Prostate gland (tissue), 2 donors: ENCODE data around the gene IL33. TPM values are rescaled to one million over a fixed set of nuclear protein-coding genes. Genes with fewer than 3 reads are reported as not detected.

Experiments
- DNase-seq: peaks from one replicate; pipeline ENCODE4 v3.0.0-alpha.2; 2019; ENCODE audit warnings: low spot score
- H3K27ac ChIP-seq, 2 donors: fragments of 200-600 bp; sonication (generic); 2 replicates each; pipeline ENCODE4 v1.5.1; 2017 to 2019
- H3K27me3 ChIP-seq: fragments of 200-600 bp; sonication (generic); replicated peaks from 2 replicates; pipeline ENCODE4 v1.5.1; 2019; ENCODE audit not compliant: insufficient read depth
- H3K36me3 ChIP-seq, 2 donors: fragments of 200-600 bp; sonication (generic); 1 replicate in 1 of 2; 2 replicates in 1 of 2; pipeline versions ENCODE4 v1.5.1 to v1.8.1; 2017 to 2019
- H3K4me1 ChIP-seq: fragments of 200-600 bp; sonication (generic); replicated peaks from 2 replicates; pipeline ENCODE4 v1.5.1; 2019
- H3K4me3 ChIP-seq, 2 donors: fragments of 200-600 bp; sonication (generic); 2 replicates each; pipeline ENCODE4 v1.5.1; 2017 to 2019
- H3K9me3 ChIP-seq: fragments of 200-600 bp; sonication (generic); 2 replicates; pipeline ENCODE4 v1.5.1; 2017
- POLR2A ChIP-seq: fragments of 450-650 bp; IDR thresholded peaks from one replicate; pipeline ENCODE4 v1.6.1; 2016; ENCODE audit warnings: antibody characterized with exemption, mild to moderate bottlenecking
- POLR2AphosphoS5 ChIP-seq: sonication (generic); formaldehyde crosslinking; IDR thresholded peaks from one replicate; pipeline ENCODE4 v1.6.1; 2017; ENCODE audit warnings: antibody characterized with exemption
- WGBS: methylation state at CpG from one replicate; pipeline ENCODE4 v1.1.5; 2018; 5-methylcytosine and 5-hydroxymethylcytosine counted together
- intact Hi-C: fragments of 100-400 bp; cut with DNase I; formaldehyde crosslinking; loops from one replicate; pipeline ENCODE4 v1.14.2; 2022
- total RNA-seq, 2 donors: library from RNA; depleted of rRNA; stranded (reverse); fragments of >200 nt; gene quantifications; one replicate each; pipeline ENCODE4 v1.1.0, GENCODE V29; 2016
- TF ChIP-seq, protein P1 (sequence below), 4 experiments: fragments of 200-600 bp in 2 of 4; fragments of 450-650 bp in 2 of 4; sonication (generic) in 2 of 4; IDR thresholded peaks; 1 replicate in 3 of 4; 2 replicates in 1 of 4; pipeline ENCODE4 v1.5.1; 2016 to 2019; ENCODE audit warnings: antibody characterized with exemption in 4 of 4, mild to moderate bottlenecking in 2 of 4, moderate library complexity in 2 of 4

IL33 gene
- total RNA-seq, 2 donors from 2014 or later = 11.6 to 13.8 TPM

DNA sequence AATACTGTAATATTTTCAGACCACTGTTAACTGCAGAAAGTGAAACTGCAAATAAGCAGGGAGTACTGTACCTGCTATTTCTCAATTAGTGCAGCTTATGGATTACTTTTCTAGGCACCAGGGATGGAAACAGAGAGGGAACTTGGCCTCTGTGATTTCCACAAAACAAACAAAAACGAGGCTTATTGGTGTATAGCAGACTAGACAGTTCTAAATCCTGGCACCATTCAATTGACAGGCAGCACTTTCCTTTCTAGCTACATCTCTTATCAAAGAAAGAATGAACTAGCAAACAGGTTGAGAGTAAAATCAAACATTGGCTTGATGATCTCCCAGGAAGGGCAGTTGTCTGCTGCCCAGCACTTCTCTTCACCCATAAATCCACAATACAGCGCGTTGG, 16.0 kb upstream of the IL33 start:
- TF ChIP-seq POLR2A (no peak), POLR2AphosphoS5 (no peak)
- TF ChIP-seq, protein P1, sequence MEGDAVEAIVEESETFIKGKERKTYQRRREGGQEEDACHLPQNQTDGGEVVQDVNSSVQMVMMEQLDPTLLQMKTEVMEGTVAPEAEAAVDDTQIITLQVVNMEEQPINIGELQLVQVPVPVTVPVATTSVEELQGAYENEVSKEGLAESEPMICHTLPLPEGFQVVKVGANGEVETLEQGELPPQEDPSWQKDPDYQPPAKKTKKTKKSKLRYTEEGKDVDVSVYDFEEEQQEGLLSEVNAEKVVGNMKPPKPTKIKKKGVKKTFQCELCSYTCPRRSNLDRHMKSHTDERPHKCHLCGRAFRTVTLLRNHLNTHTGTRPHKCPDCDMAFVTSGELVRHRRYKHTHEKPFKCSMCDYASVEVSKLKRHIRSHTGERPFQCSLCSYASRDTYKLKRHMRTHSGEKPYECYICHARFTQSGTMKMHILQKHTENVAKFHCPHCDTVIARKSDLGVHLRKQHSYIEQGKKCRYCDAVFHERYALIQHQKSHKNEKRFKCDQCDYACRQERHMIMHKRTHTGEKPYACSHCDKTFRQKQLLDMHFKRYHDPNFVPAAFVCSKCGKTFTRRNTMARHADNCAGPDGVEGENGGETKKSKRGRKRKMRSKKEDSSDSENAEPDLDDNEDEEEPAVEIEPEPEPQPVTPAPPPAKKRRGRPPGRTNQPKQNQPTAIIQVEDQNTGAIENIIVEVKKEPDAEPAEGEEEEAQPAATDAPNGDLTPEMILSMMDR (IDR thresholded peaks at IDR 0.05) = no peak
- WGBS = 59% methylated on average over 3 of the region's 3 CpGs
- no peaks in the 10 kb centered on the region for H3K36me3 ChIP-seq
- H3K4me3 ChIP-seq = no peak overlapping the region
- no peak for DNase-seq
- H3K27ac ChIP-seq = no peak overlapping the region
- no peaks in the 10 kb centered on the region for H3K27me3 ChIP-seq
- H3K4me1 ChIP-seq = no peaks in the 10 kb centered on the region
- intact Hi-C loops = no loop called here
- no peaks in the 10 kb centered on the region for H3K9me3 ChIP-seq

DNA sequence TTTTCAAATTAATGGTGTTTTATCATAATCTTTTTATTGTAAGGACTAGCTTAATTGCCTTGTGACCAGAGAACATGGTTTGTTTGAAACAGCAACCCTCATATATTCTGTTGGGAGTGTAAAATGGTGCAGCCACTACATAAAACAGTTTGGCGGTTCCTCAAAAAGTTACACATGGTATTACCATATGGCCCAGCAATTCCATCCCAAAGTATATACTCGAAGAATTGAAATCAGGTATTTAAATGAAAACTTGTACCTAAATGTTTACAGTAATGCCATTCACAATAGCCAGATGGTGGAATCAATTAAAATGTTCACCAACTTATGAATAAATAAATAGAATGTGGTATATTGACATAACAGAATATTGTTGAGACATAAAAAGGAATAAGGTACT, 14.8 kb upstream of the IL33 start:
- H3K27me3 ChIP-seq = no peaks in the 10 kb centered on the region
- 91% methylated on average over 2 of the region's 2 CpGs for WGBS
- H3K9me3 ChIP-seq = no peaks in the 10 kb centered on the region
- intact Hi-C loops = no loop called here
- no peak overlapping the region for H3K27ac ChIP-seq
- H3K36me3 ChIP-seq = no peaks in the 10 kb centered on the region
- no peak overlapping the region for H3K4me3 ChIP-seq
- DNase-seq = no peak
- no peaks in the 10 kb centered on the region for H3K4me1 ChIP-seq
- TF ChIP-seq POLR2AphosphoS5 = no peak
- TF ChIP-seq, protein P1 (IDR thresholded peaks at IDR 0.05) = no peak
- TF ChIP-seq POLR2A = no peak

DNA sequence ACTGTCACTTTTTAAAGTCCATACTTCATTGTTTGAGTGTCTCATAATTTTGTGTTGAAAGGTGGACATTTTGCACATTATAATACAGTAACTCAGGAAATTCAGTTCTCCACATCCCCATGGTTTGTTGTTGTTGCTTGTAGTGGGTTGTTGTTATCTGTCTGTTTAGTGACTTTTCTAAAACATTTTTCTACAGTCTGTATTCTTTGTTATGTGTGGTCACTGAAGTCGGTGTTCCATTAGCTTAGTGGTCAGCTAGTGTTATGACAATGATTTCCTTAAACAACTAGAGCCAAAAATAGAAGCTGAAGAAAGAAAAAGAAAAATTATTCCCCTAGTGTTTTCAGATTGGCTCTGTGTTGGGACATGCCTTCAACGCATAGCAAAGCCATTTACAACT, 5.6 kb upstream of the IL33 start:
- DNase-seq = no peak
- TF ChIP-seq POLR2A (no peak), POLR2AphosphoS5 (no peak)
- TF ChIP-seq, protein P1 (IDR thresholded peaks at IDR 0.05) = no peak
- intact Hi-C loops = no loop called here
- no peaks in the 10 kb centered on the region for H3K4me1 ChIP-seq
- H3K36me3 ChIP-seq = no peaks in the 10 kb centered on the region
- 85% methylated on average over 2 of the region's 2 CpGs for WGBS
- H3K9me3 ChIP-seq = no peaks in the 10 kb centered on the region
- H3K27me3 ChIP-seq = no peaks in the 10 kb centered on the region
- H3K4me3 ChIP-seq = no peak overlapping the region
- no peak overlapping the region for H3K27ac ChIP-seq

GRCh38 chr9:6212722-6213375, 2.8 kb upstream of the IL33 start:
- DNase-seq = no peak
- intact Hi-C loops = no loop called here

DNA sequence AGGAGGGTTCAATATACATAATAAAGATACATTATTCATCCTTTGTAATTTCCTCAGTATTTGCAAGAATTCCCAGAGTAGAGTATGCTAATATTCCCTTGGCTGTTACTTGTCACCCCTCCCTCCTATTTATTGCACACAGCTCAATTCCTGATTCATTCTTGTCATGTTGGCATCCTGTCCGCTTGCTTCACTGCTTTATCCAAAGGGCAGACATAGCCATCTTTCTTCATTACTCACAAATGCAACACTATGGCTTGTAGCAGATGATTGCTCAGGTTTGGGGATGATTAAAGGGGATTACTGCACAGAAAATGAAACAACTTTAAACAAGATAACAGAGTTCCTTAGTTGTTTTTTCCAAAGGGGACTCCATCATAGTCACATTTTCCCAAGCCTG, 1.2 kb upstream of the IL33 start:
- TF ChIP-seq POLR2A (no peak), POLR2AphosphoS5 (no peak)
- TF ChIP-seq, protein P1 (IDR thresholded peaks at IDR 0.05) = no peak
- Histone ChIP-seq H3K9me3 (no peaks in the 10 kb centered on the region), H3K4me1 (no peaks in the 10 kb centered on the region), H3K4me3 (no peak overlapping the region), H3K36me3 (no peaks in the 10 kb centered on the region), H3K27ac (no peak overlapping the region), H3K27me3 (no peaks in the 10 kb centered on the region)
- WGBS = 79% methylated on average over 1 of the region's 1 CpG
- intact Hi-C loops = no loop called here
- DNase-seq = no peak

More at GRCh38 chr9:6212722-6213375, 2.8 kb upstream of the IL33 start:
- Histone ChIP-seq H3K36me3 (no peaks in the 10 kb centered on the region), H3K9me3 (no peaks in the 10 kb centered on the region), H3K27me3 (no peaks in the 10 kb centered on the region), H3K27ac (no peak overlapping the region), H3K4me3 (no peak overlapping the region), H3K4me1 (no peaks in the 10 kb centered on the region)
- TF ChIP-seq POLR2AphosphoS5 (no peak), POLR2A (no peak)
- TF ChIP-seq, protein P1 (IDR thresholded peaks at IDR 0.05) = no peak
- 85% methylated on average over 3 of the region's 3 CpGs for WGBS
